ENCODE results near the gene PIGP.
A peak's percentile ranks its signal among the peaks of the same experiment; 100 is the strongest.
"Not testable (repeated sequence)": the region's sequence is repeated elsewhere in the genome, so short reads cannot be mapped to it uniquely, and the experiment has no call there.

The PIGP gene

DNA sequence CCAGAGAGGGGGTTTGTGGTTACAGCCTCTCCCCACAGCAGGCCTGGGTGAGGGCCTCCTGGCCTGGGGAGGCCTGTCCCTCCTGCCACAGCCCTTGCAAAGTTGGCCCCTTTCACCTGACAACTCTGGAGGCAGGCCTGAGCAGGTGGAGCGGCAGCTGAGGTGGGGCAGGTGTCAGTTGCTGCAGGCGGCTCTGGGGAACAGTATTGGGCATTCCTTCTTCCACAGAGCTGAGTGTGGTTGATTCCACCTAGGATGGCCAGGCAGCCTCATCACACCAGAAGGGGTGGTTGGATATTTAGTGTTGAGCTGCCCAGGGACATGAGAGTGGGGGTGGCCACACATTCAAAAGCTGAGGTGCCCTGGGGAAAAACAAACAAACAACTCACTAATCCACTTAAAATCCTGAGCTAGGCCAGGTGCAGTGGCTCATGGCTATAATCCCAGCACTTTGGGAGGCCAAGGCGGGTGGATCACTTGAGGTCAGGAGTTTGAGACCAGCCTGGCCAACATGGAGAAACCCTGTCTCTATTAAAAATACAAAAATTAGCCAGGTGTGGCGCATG lies 31.1 kb downstream of the PIGP start:
- DNase-seq, result no peak

DNA sequence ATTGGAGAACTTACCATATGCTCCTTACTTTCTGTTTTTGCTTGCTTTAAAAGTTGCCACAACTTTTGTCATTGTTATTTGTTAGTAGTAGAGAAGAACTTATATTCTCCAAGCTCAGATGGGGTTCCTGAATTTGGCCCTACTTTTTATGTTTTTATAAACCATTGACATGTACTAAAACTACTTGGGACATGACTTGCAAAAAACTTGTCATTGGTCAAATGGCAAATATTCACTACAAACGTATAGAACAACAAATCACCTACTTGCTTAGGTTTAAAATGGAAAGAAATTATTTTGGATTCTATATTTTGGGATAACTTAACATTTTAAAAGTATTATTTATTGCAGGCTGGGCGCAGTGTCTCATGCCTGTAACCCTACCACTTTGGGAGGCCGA lies 32.7 kb downstream of the PIGP start:
- DNase-seq, result no peak

DNA sequence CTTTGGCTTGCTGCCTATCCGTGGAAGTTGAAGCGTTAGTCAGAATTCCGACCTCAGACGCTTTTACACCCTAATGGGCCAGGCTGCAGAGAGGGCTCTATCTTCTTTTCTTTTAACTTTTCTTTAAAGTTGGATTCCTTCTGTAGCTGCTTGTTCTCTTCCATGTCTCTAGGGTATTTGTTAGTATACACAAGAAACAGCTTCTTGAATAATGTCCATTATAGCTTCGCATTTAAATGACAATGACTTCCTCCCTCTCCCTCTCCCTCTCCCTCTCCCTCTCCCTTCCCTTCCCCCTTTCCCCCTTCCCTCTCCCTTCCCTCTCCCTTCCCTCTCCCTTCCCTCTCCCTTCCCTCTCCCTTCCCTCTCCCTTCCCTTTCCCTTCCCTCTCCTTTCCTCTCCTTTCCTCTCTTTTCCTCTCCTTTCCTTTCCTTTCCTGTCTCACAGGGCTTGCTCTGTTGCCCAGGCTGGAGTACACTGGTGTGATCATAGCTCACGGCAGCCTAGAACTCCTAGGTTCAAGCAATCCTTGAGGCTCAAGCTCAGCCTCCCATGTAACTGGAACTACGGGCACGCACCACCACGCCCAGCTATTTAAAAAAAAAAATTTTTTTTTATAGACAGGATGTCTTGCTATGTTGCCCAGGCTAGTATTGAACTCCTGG lies 33.3 kb downstream of the PIGP start:
- DNase-seq, result no peak

DNA sequence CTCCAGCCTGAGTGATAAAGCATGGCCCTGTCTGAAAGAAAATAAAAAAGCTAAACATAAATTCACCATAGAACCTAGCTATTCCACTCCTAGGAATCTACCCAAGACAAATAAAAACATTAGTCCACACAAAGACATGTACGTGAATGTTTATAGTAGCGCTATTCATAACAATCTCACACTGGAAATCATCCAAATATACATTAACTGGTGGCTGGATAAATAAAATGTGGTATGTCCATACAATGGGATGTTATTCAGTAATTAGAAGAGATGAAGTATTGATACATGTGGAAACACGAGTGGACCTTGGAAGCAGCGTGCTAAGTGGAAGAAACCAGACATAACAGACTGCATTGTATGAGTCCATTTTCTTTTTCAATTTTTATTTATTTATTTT lies 36.7 kb downstream of the PIGP start:
- DNase-seq, result no peak

DNA sequence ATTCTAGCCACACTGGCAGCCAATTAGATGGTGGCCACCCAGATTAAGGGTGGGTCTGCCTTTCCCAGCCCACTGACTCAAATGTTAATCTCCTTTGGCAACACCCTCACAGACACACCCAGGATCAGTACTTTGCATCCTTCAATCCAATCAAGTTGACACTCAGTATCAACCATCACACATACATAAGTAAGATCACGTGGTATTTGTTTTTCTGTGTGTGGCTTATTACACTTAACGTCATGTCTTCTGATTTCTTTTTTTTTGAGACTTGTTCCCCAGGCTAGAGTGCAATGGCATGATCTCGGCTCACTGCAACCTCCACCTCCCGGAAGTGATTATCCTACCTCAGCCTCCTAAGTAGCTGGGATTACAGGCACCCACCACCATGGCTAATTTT lies 38.5 kb downstream of the PIGP start:
- DNase-seq, result not testable (repeated sequence)

DNA sequence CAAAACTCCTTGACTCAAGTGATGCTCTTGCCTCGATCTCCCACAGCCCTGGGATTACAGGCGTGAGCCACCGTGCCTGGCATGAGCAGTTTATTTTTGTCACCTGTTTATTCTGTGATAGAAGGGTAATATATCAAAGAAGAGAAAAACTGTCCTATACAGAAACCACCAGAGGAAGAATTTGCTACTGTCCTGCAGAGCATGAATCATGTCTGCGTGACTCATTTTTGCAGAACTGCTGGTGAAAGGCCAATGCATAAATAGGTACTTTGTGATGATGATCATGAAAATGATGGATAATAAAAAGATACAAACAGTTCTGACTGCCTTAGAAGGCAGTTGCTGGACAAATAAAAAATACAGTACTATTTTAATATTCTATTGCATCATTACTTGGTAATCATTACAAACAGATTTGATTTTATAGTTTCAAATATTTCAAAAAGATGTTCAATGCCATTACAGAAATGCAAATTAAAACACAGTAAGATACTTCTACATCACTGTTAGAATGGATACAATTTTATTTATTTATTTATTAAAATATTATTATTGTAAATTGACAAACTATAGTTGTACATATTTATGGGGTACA lies 39.9 kb downstream of the PIGP start:
- peak; percentile 66 for DNase-seq

DNA sequence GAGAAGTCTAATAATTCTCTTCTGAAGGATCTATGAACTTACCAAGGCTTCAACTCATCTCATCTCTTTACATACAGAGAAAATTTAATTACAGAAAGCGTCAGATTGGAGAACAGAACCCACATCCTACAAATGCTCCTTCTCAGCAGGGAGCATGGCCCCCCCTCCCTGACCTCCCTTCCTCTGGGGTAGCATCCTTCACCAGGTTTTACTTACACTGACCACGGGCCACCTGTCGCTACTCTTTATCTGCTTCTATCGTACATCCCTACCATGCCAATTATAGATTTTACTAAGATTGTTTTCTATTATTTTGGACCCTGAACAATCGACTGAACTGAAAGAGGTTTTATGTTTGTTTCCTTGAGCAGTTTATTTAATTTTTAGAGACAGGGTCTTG lies 40.6 kb downstream of the PIGP start:
- no peak for DNase-seq

DNA sequence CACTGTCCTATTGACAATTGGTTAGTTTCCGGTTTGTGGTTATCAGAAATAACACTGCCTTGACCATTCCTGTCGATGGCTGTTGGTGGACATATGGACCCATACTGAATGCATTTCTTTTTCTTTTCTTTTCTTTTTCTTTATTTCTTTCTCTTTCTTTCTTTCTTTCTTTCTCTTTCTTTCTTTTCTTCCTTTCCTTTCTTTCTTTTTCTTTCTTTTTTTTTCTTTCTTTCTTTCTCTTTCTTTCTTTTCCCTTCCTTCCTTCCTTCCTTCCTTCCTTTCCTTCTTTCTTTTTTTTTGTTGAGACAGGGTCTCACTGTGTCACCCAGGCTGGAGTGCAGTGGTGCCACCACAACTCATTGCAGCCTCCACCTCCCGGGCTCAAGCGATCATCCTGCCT lies 42.0 kb downstream of the PIGP start:
- no peak for DNase-seq

DNA sequence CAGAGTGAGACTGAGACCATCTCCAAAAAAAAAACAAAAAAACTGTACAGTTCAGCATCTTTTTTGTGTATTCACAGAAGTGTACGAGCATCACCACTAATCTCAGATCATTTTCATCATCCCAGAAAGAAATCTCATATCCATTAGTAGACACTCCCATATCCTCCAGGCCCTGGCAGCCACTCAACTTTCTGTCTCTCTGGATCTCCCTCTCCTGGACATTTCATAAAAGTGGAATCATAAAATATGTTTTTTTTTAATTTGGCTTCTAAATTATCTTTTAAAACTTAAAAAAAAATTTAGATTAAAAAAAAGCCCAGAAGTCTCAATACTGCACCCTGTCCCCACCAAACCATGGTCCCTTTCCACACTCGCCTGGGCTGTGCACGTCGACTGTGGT lies 44.3 kb downstream of the PIGP start:
- DNase-seq, result no peak

DNA sequence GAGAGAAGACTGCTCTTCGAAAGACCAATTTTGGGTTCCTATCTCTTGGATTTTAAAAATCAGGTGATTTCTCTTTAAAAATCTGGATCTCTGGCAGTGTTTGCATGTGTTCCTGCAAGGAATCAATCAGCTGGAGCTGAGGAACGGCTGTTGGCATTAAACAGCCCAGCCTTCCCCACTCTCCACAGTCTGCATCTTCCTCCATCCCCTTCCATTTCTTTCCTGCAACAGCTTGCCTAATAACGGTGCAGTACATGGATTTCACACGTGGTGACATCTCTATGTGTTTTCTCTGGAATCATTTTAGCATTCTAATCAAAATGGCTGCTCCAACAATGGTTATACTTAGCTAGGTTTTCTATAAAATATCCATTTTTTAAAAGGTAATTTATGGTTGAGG lies 46.4 kb downstream of the PIGP start:
- DNase-seq, result no peak

DNA sequence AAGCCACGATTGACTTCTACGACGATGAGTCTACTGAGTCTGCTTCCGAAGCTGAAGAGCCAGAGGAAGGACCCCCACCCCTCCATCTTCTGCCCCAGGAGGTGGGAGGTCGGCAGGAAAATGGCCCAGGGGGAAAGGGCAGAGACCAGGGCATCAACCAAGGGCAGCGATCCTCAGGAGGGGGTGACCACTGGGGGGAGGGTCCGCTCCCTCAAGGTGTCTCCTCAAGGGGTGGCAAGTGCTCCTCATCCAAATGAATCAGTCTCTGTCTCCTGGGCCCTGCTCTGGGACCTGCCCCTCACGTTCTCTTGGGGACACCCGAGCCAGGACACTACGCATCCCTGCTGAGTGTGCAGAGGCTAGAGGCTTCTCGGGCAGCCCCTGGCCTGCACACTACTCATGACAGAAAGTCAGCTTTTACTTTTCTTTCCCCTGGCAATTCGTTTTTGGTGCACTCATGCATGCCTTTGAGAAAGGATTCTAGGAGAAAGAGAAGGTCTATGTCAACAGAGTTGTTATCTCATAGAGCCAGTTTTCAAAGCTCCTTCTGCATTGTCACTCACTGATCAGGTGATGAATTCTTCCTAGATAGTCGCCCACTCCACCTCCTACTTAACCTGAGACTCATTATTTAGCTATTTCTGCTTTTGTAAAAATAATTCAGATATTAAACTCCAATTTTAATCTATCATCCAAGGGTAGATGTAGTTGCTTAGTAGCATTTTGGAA lies 54.8 kb downstream of the PIGP start:
- no peak for DNase-seq

All from EL (cell line).